Measurements from ENCODE around the gene HNRNPUL2. TPM values are rescaled to one million over a fixed set of nuclear protein-coding genes. Genes with fewer than 3 reads are reported as not detected.

Gene HNRNPUL2
- total and polyA plus RNA-seq, 7 donors: 22.9 to 54.3 (median 30.7) TPM

DNA sequence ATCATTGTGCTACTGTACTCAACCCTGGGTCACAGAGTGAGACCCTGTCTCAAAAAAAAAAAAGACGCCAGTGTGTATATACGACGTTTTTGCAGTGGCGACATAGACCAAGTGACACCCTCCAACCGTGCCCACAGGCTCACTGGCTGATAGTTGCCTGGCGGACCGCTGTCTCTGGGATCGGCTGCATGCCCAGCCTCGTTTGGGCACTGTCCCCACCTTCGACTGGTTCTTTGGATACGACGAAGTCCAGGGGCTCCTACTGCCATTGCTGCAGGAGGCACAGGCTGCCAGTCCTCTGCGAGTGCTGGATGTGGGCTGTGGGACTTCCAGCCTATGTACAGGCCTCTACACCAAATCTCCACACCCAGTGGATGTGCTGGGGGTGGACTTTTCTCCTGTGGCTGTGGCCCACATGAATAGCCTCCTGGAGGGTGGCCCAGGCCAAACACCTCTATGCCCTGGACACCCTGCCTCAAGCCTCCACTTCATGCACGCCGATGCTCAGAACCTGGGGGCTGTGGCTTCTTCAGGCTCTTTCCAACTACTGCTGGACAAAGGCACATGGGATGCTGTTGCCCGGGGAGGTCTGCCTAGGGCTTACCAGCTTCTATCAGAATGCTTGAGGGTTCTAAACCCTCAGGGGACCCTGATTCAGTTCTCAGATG, 60.9 kb downstream of the HNRNPUL2 start:
- 27 to 56% methylated on average over 16 of the region's 16 CpGs for WGBS, 2 donors
- peaks cover 0 to 50% (median 44%) of the 10 kb centered on the region in 4 donors for H3K4me1 ChIP-seq
- no peak for DNase-seq
- peak overlapping the region; percentile 91 to 97 (median 94) for H3K27ac ChIP-seq
- H3K9me3 ChIP-seq: no peaks in the 10 kb centered on the region
- TF ChIP-seq POLR2A (IDR thresholded peaks at IDR 0.05): no peak
- no peak for TF ChIP-seq POLR2AphosphoS5 (IDR thresholded peaks at IDR 0.05)
- TF ChIP-seq EP300 (IDR thresholded peaks at IDR 0.05): no peak
- TF ChIP-seq, protein P1, sequence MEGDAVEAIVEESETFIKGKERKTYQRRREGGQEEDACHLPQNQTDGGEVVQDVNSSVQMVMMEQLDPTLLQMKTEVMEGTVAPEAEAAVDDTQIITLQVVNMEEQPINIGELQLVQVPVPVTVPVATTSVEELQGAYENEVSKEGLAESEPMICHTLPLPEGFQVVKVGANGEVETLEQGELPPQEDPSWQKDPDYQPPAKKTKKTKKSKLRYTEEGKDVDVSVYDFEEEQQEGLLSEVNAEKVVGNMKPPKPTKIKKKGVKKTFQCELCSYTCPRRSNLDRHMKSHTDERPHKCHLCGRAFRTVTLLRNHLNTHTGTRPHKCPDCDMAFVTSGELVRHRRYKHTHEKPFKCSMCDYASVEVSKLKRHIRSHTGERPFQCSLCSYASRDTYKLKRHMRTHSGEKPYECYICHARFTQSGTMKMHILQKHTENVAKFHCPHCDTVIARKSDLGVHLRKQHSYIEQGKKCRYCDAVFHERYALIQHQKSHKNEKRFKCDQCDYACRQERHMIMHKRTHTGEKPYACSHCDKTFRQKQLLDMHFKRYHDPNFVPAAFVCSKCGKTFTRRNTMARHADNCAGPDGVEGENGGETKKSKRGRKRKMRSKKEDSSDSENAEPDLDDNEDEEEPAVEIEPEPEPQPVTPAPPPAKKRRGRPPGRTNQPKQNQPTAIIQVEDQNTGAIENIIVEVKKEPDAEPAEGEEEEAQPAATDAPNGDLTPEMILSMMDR (IDR thresholded peaks at IDR 0.05): no peak
- H3K36me3 ChIP-seq: peaks cover 0 to 28% (median 8%) of the 10 kb centered on the region in 4 donors
- peak overlapping the region; percentile 74 to 89 (median 86) for H3K4me3 ChIP-seq
- intact Hi-C loops (cut with DNase I): loop anchor here (5.0 kb wide), 2 partner anchors 41 to 54 kb away; partner anchors contain the start of genes BSCL2, EML3, GNG3 and ROM1
- H3K27me3 ChIP-seq: no peaks in the 10 kb centered on the region

DNA sequence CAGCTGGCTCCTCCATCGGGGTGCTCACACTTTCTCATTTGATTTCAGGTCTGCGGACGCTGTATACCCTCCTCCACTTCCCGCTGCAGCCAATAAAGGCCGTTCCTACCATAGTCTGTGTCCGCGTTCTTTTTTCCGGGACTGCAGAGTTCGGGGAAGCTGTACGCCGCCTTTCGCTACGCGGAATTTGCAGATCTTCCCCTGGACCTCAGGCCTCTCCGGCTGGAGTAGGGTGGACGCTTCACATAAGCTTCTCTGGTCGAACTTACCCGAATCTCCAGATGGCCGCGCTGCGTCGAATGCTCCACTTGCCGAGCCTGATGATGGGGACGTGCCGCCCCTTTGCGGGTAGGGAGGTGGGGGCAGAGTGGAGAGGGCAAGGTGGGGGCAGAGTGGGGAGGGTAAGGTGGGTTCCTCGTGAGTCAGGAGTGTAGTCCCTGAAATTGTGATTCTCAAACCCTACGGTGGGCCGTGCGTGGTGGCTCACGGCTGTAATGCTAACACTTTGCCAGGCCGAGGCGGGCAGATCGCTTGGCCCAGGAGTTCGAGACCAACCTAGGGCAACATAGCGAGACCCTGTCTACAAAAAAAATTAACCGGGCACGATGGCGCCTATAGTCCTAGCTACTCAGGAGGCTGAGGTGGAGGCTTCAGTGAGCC, 61.5 kb downstream of the HNRNPUL2 start:
- TF ChIP-seq POLR2A (IDR thresholded peaks at IDR 0.05): no peak
- TF ChIP-seq EP300 (IDR thresholded peaks at IDR 0.05): no peak
- TF ChIP-seq, protein P1 (IDR thresholded peaks at IDR 0.05): no peak
- TF ChIP-seq POLR2AphosphoS5 (IDR thresholded peaks at IDR 0.05): no peak
- DNase-seq: peak; percentile 81
- Histone ChIP-seq H3K4me1 (peaks cover 0 to 46% (median 39%) of the 10 kb centered on the region in 4 donors), H3K27me3 (no peaks in the 10 kb centered on the region), H3K9me3 (no peaks in the 10 kb centered on the region), H3K27ac (peak overlapping the region; percentile 91 to 97 (median 94)), H3K4me3 (peak overlapping the region; percentile 74 to 89 (median 86)), H3K36me3 (peaks cover 0 to 28% (median 8%) of the 10 kb centered on the region in 4 donors)
- WGBS, 2 donors: 1 to 3% methylated on average over 39 of the region's 39 CpGs
- intact Hi-C loops (cut with DNase I): loop anchor here (2.0 to 5.0 kb wide), 3 partner anchors 19 to 53 kb away; partner anchors contain the start of genes BSCL2, EML3, GANAB and GNG3

DNA sequence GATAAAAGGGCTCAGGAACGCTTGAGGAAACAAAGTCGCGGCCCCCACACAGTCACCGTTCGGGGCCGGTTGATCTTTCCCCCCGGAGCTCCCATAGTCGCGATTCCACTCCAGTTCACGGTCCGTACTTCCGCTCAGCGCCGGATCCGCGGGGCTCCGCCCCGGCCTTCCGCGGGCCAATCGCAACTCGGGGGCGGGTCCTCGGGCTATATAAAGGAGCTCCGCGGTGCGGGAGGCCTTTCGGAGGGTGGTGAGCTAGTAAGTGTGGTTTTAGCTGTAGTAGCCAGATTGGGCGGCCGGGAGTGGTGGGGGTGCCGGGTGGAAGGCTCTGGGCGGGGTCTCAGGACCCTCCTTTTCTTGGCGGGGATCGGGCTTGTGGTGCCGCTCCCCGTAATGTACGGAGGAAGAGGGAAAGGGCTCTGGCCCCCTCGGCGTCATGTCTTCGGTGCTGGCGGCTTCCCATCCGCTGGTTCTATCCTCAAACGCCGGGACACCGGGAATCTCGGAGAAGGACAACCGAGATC, 62.1 kb downstream of the HNRNPUL2 start, which contains the start of the genes C11orf98 and CSKMT:
TSS of gene C11orf98 (minus strand) at position 136 of the 524 bp plus-strand sequence. CDS start at position 95, 41 bp downstream.
TSS of gene CSKMT (plus strand) at position 238 of the 524 bp plus-strand sequence. CDS start 568 bp downstream, outside the sequence.
- Histone ChIP-seq H3K27me3 (no peaks in the 10 kb centered on the region), H3K36me3 (peaks cover 0 to 28% (median 8%) of the 10 kb centered on the region in 4 donors), H3K9me3 (no peaks in the 10 kb centered on the region), H3K4me1 (peaks cover 0 to 40% (median 34%) of the 10 kb centered on the region in 4 donors), H3K4me3 (peak within 1 kb of the TSS; percentile 74 to 89 (median 86)), H3K27ac (peak within 1 kb of the TSS; percentile 91 to 97 (median 94))
- peak; percentile 98 for DNase-seq
- intact Hi-C loops (cut with DNase I): loop anchor here (2.0 to 5.0 kb wide), 3 partner anchors 18 to 53 kb away; partner anchors contain the start of genes BSCL2, EML3, GANAB and GNG3
- 0 to 1% methylated on average over 47 of the region's 47 CpGs for WGBS, 2 donors
- TF ChIP-seq POLR2A (IDR thresholded peaks at IDR 0.05): peak; percentile 99
- TF ChIP-seq POLR2AphosphoS5 (IDR thresholded peaks at IDR 0.05): peak; percentile 99 to 100 (median 100)
- TF ChIP-seq, protein P1 (IDR thresholded peaks at IDR 0.05): no peak

DNA sequence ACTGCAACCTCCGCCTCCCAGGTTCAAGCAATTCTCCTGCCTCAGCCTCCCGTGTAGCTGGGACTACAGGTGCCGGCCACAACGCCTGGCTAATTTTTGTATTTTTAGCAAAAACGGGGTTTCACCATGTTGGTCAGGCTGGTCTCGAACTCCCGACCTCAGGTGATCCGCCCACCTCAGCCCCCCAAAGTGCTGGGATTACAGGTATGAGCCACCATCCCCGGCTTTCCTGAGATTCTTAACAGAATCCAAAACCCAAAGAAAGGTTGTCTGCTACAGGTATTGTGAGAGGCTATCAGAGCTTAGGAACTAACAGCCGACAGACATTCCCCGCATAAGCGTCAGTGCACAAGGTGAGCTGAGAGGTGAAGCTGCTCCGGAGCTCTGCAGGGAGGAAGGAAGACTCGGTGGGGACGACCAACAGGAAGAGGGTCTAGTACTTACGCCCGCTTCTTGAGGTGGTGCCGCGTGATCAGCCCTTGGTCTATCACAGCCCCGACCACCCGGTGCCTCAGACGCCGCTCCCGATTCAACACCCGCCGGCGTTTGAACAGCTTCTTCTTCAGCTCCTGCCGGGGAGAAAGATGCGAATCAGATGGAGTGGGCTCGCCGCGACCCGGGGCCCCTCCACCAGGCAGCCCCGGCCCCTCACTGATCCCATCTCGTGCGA, 62.7 kb downstream of the HNRNPUL2 start:
- peak; percentile 79 for DNase-seq
- Histone ChIP-seq H3K27me3 (no peaks in the 10 kb centered on the region), H3K27ac (peak overlapping the region; percentile 91 to 97 (median 94)), H3K4me1 (peaks cover 0 to 39% (median 34%) of the 10 kb centered on the region in 4 donors), H3K36me3 (peaks cover 0 to 28% (median 8%) of the 10 kb centered on the region in 4 donors), H3K9me3 (no peaks in the 10 kb centered on the region), H3K4me3 (peak overlapping the region; percentile 74 to 89 (median 86))
- no peak for TF ChIP-seq EP300 (IDR thresholded peaks at IDR 0.05)
- TF ChIP-seq POLR2AphosphoS5 (IDR thresholded peaks at IDR 0.05): no peak
- no peak for TF ChIP-seq POLR2A (IDR thresholded peaks at IDR 0.05)
- TF ChIP-seq, protein P1 (IDR thresholded peaks at IDR 0.05): no peak
- 2 to 3% methylated on average over 36 of the region's 36 CpGs for WGBS, 2 donors
- intact Hi-C loops (cut with DNase I): loop anchor here (2.0 to 5.0 kb wide), 3 partner anchors 18 to 52 kb away; partner anchors contain the start of genes BSCL2, EML3, GANAB and GNG3
